Nephron progenitor cell (in vitro differentiated cells): ENCODE measurements around the gene PVALB.

ENCODE experiments used
- DNase-seq: peaks from one replicate; pipeline ENCODE4 v3.0.0; 2021
- H3K27ac Mint-ChIP-seq: 2 replicates; pipeline ENCODE4 v1.8.0; 2021; ENCODE audit warnings: mild to moderate bottlenecking, moderate library complexity, mixed read lengths
- H3K27me3 Mint-ChIP-seq: 2 replicates; pipeline ENCODE4 v1.8.0; 2021; ENCODE audit warnings: mild to moderate bottlenecking, low read depth, mixed read lengths; ENCODE audit not compliant: poor library complexity
- H3K36me3 Mint-ChIP-seq: 2 replicates; pipeline ENCODE4 v1.8.0; 2021; ENCODE audit warnings: low read depth, mixed read lengths
- H3K4me1 Mint-ChIP-seq: 2 replicates; pipeline ENCODE4 v1.8.0; 2021; ENCODE audit warnings: mixed read lengths
- H3K4me3 Mint-ChIP-seq: 2 replicates; pipeline ENCODE4 v1.8.0; 2021; ENCODE audit warnings: mild to moderate bottlenecking, moderate library complexity, mixed read lengths
- H3K9me3 Mint-ChIP-seq: 2 replicates; pipeline ENCODE4 v1.8.0; 2021; ENCODE audit warnings: mild to moderate bottlenecking, moderate library complexity, mixed read lengths
- CTCF ChIP-seq: fragments of 200-600 bp; sonication (generic); IDR thresholded peaks from 2 replicates; pipeline ENCODE4 v1.5.0; 2021; ENCODE audit warnings: antibody characterized with exemption

Gene PVALB

GRCh38 chr22:36815558-36816338, 1.1 kb downstream of the PVALB start:
- Mint-ChIP-seq H3K36me3 (no peaks in the 10 kb centered on the region), H3K27me3 (peaks cover 93% of the 10 kb centered on the region), H3K9me3 (no peaks in the 10 kb centered on the region), H3K4me1 (peaks cover 51% of the 10 kb centered on the region), H3K27ac (no peak overlapping the region), H3K4me3 (peak overlapping the region; percentile 69)
- no peak for TF ChIP-seq CTCF
- DNase-seq: no peak

GRCh38 chr22:36814801-36815200, 2.0 kb downstream of the PVALB start:
- no peaks in the 10 kb centered on the region for H3K36me3 Mint-ChIP-seq
- peaks cover 91% of the 10 kb centered on the region for H3K27me3 Mint-ChIP-seq
- H3K4me3 Mint-ChIP-seq: peak overlapping the region; percentile 29
- peak; percentile 38 for DNase-seq
- no peak for TF ChIP-seq CTCF
- peaks cover 50% of the 10 kb centered on the region for H3K4me1 Mint-ChIP-seq
- H3K9me3 Mint-ChIP-seq: no peaks in the 10 kb centered on the region
- no peak overlapping the region for H3K27ac Mint-ChIP-seq

GRCh38 chr22:36811094-36811800, 5.6 kb downstream of the PVALB start:
- H3K27ac Mint-ChIP-seq: no peak overlapping the region
- H3K36me3 Mint-ChIP-seq: no peaks in the 10 kb centered on the region
- H3K4me1 Mint-ChIP-seq: peaks cover 32% of the 10 kb centered on the region
- H3K27me3 Mint-ChIP-seq: peaks cover 79% of the 10 kb centered on the region
- H3K9me3 Mint-ChIP-seq: no peaks in the 10 kb centered on the region
- no peak overlapping the region for H3K4me3 Mint-ChIP-seq
- TF ChIP-seq CTCF: no peak
- no peak for DNase-seq

GRCh38 chr22:36809351-36809750, 7.5 kb downstream of the PVALB start:
- DNase-seq: no peak
- H3K4me3 Mint-ChIP-seq: no peak overlapping the region
- TF ChIP-seq CTCF: no peak
- H3K9me3 Mint-ChIP-seq: no peaks in the 10 kb centered on the region
- H3K27me3 Mint-ChIP-seq: peaks cover 73% of the 10 kb centered on the region
- peaks cover 15% of the 10 kb centered on the region for H3K4me1 Mint-ChIP-seq
- H3K27ac Mint-ChIP-seq: no peak overlapping the region
- H3K36me3 Mint-ChIP-seq: no peaks in the 10 kb centered on the region

GRCh38 chr22:36808721-36809344, 8.0 kb downstream of the PVALB start:
- H3K27me3 Mint-ChIP-seq: peaks cover 73% of the 10 kb centered on the region
- no peak overlapping the region for H3K27ac Mint-ChIP-seq
- H3K9me3 Mint-ChIP-seq: no peaks in the 10 kb centered on the region
- no peak for TF ChIP-seq CTCF
- DNase-seq: no peak
- H3K4me3 Mint-ChIP-seq: no peak overlapping the region
- no peaks in the 10 kb centered on the region for H3K36me3 Mint-ChIP-seq
- peaks cover 10% of the 10 kb centered on the region for H3K4me1 Mint-ChIP-seq
